Sigmoid colon (tissue), 4 donors: ENCODE measurements around the gene HOXD11.

Experiments used
- POLR2A ChIP-seq, 2 donors: fragments of 450-650 bp; IDR thresholded peaks; one replicate each; pipeline ENCODE4 v1.6.1; 2016; ENCODE audit warnings: antibody characterized with exemption in 2 of 2, mild to moderate bottlenecking in 2 of 2, moderate library complexity in 2 of 2
- POLR2AphosphoS5 ChIP-seq, 4 donors: sonication (generic); formaldehyde crosslinking; IDR thresholded peaks; one replicate each; pipeline ENCODE4 v1.6.1; 2017; ENCODE audit warnings: antibody characterized with exemption in 4 of 4
- TF ChIP-seq, protein P1 (sequence below), 4 experiments: fragments of 450-650 bp in 3 of 4; fragments of 200-600 bp in 1 of 4; IDR thresholded peaks; one replicate each; pipeline ENCODE4 v1.5.1; 2016 to 2019; ENCODE audit warnings: antibody characterized with exemption in 4 of 4, mild to moderate bottlenecking in 3 of 4, moderate library complexity in 2 of 4

DNA sequence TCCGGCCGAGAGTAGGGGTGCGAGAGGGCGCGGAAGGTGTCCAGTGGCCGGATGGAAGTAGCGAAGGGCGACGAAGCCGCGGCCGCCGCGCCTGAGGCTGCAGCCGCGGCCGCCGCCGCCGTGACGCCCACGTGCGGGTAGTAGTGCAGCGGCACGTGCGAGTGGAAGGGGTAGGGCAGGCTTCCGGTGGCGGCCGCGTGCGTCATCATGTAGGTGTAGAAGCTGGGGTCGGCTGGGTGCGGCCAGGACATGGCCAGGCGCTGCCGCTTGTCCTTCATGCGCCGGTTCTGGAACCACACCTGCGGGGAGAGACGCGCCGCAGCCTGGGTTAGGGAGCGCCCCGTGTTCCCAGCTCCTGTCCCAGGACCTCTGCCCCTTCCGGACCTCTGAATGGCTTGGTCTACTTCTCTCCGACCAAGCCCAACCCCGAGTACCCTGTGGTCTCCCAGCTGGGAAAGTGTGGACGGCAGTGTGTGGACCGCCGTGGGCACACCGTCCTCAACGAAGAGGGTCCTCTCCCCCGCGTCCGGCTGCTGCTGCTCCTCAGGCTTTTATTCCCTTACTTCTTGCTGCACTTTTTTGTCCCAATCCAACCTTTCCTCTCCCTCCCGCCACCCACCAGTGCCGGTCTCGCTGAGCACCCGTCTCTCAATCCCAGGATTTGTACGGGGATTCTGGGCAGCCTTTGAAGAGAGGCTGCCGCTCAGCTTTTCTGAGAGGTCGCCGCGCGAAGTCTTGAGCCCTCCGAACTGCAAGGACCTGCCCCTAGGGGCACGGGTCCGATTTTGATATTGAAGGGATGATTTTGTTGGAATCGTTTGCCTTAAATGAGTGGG lies 26.3 kb upstream of the HOXD11 start:
- TF ChIP-seq, protein P1, sequence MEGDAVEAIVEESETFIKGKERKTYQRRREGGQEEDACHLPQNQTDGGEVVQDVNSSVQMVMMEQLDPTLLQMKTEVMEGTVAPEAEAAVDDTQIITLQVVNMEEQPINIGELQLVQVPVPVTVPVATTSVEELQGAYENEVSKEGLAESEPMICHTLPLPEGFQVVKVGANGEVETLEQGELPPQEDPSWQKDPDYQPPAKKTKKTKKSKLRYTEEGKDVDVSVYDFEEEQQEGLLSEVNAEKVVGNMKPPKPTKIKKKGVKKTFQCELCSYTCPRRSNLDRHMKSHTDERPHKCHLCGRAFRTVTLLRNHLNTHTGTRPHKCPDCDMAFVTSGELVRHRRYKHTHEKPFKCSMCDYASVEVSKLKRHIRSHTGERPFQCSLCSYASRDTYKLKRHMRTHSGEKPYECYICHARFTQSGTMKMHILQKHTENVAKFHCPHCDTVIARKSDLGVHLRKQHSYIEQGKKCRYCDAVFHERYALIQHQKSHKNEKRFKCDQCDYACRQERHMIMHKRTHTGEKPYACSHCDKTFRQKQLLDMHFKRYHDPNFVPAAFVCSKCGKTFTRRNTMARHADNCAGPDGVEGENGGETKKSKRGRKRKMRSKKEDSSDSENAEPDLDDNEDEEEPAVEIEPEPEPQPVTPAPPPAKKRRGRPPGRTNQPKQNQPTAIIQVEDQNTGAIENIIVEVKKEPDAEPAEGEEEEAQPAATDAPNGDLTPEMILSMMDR (IDR thresholded peaks at IDR 0.05) = no peak
- TF ChIP-seq POLR2A (IDR thresholded peaks at IDR 0.05) (peak; percentile 46 to 73), POLR2AphosphoS5 (IDR thresholded peaks at IDR 0.05) (peak; percentile 80 to 91 (median 82))
